ENCODE measurements around the gene FZD1.

Gene FZD1

GRCh38 chr7:91264046-91264923 lies at the start of gene FZD1:
TSS of gene FZD1 (plus strand) at chr7:91264433. CDS start at chr7:91264881, 448 bp downstream.
- peak; percentile 68 to 77 for DNase-seq

GRCh38 chr7:91226411-91226810 lies 37.8 kb upstream of the FZD1 start:
- DNase-seq: no peak

- no peak for DNase-seq
Measured at GRCh38 chr7:91228327-91228726, 35.9 kb upstream of the FZD1 start.

- no peak for DNase-seq
Measured at GRCh38 chr7:91228927-91229558, 35.2 kb upstream of the FZD1 start.

- no peak for DNase-seq
Measured at GRCh38 chr7:91230100-91230499, 34.1 kb upstream of the FZD1 start.

- DNase-seq: no peak
Measured at GRCh38 chr7:91230503-91230902, 33.7 kb upstream of the FZD1 start.

- no peak for DNase-seq
Measured at GRCh38 chr7:91233212-91233611, 31.0 kb upstream of the FZD1 start.

GRCh38 chr7:91235211-91235832 lies 28.9 kb upstream of the FZD1 start:
- no peak for DNase-seq

GRCh38 chr7:91239171-91239604 lies 25.0 kb upstream of the FZD1 start:
- no peak for DNase-seq

- DNase-seq: no peak
Measured at GRCh38 chr7:91239772-91240171, 24.5 kb upstream of the FZD1 start.

GRCh38 chr7:91240376-91240941 lies 23.8 kb upstream of the FZD1 start:
- DNase-seq: no peak

GRCh38 chr7:91242097-91242844 lies 22.0 kb upstream of the FZD1 start:
- no peak for DNase-seq

GRCh38 chr7:91243591-91244301 lies 20.5 kb upstream of the FZD1 start:
- DNase-seq: no peak

GRCh38 chr7:91247500-91247899 lies 16.7 kb upstream of the FZD1 start:
- no peak for DNase-seq

- DNase-seq: no peak
Measured at GRCh38 chr7:91248996-91249395, 15.2 kb upstream of the FZD1 start.

GRCh38 chr7:91249506-91250233 lies 14.6 kb upstream of the FZD1 start:
- no peak for DNase-seq

GRCh38 chr7:91250706-91251105 lies 13.5 kb upstream of the FZD1 start:
- no peak for DNase-seq

GRCh38 chr7:91251877-91252276 lies 12.4 kb upstream of the FZD1 start:
- DNase-seq: no peak

- DNase-seq: no peak
Measured at GRCh38 chr7:91263384-91264045, 718 bp upstream of the FZD1 start.

GRCh38 chr7:91264924-91265681 lies 870 bp downstream of the FZD1 start:
- DNase-seq: peak; percentile 8 to 12

All from activated CD4-positive, alpha-beta T cell treated with anti-CD3 and anti-CD28 coated beads, Interleukin-2, amount 50 U/mL, for 48 hours (primary cell).